A673 (cell line): ENCODE data around the gene TMED10. TPM values are rescaled to one million over a fixed set of nuclear protein-coding genes. Genes with fewer than 3 reads are reported as not detected.

Source experiments
- BruUV-seq: library from RNA; stranded (reverse); fragments of 400-500 nt; replicated peaks from 2 replicates; lab custom pipeline; 2021; lab: Mats Ljungman, UMichigan
- CTCF ChIA-PET: fragments of 300-600 bp; sonication (Branson Sonifier 250); formaldehyde crosslinking; loops from one replicate; lab custom pipeline; 2022; ENCODE audit warnings: antibody characterized with exemption; lab: Charles Lee
- POLR2A ChIA-PET: fragments of 300-600 bp; sonication (Branson Sonifier 250); formaldehyde crosslinking; loops from one replicate; lab custom pipeline; 2022; ENCODE audit warnings: antibody characterized with exemption; ENCODE audit not compliant: low non-redundant PET; lab: Charles Lee
- DNase-seq: peaks from one replicate; pipeline ENCODE4 v3.0.0-alpha.2; 2015; ENCODE audit warnings: low spot score
- H3K27ac ChIP-seq: fragments of 200-600 bp; sonication (generic); 2 replicates; pipeline ENCODE4 v1.5.1; 2016; ENCODE audit warnings: mixed run types, low read depth, mild to moderate bottlenecking, mixed read lengths, antibody characterized with exemption, low read length; ENCODE audit not compliant: poor library complexity, severe bottlenecking
- H3K27me3 ChIP-seq: fragments of 200-600 bp; sonication (generic); replicated peaks from 2 replicates; pipeline ENCODE4 v1.6.1; 2017; ENCODE audit warnings: mixed run types, low read depth, mild to moderate bottlenecking, mixed read lengths, antibody characterized with exemption, low read length; ENCODE audit not compliant: insufficient read depth, poor library complexity
- H3K36me3 ChIP-seq: fragments of 200-600 bp; sonication (generic); 2 replicates; pipeline ENCODE4 v1.6.1; 2016; ENCODE audit warnings: mixed run types, mild to moderate bottlenecking, mixed read lengths, antibody characterized with exemption, low read length; ENCODE audit not compliant: insufficient read depth, poor library complexity, severe bottlenecking
- H3K4me1 ChIP-seq: fragments of 200-600 bp; sonication (generic); 2 replicates; pipeline ENCODE4 v1.6.1; 2017; ENCODE audit warnings: mixed run types, mild to moderate bottlenecking, mixed read lengths, antibody characterized with exemption, low read length; ENCODE audit not compliant: insufficient read depth, poor library complexity, severe bottlenecking
- H3K4me3 ChIP-seq: fragments of 200-600 bp; sonication (generic); 2 replicates; pipeline ENCODE4 v1.5.1; 2016; ENCODE audit warnings: low read depth, mixed run types, mild to moderate bottlenecking, mixed read lengths, low read length; ENCODE audit not compliant: poor library complexity, severe bottlenecking
- H3K9me3 ChIP-seq: fragments of 200-600 bp; sonication (generic); 2 replicates; pipeline ENCODE4 v1.6.1; 2016; ENCODE audit warnings: mixed run types, low read depth, mild to moderate bottlenecking, mixed read lengths, antibody characterized with exemption, low read length; ENCODE audit not compliant: poor library complexity, severe bottlenecking
- EZH2 ChIP-seq: fragments of 200-600 bp; sonication (generic); IDR thresholded peaks from 2 replicates; pipeline ENCODE4 v1.6.1; 2017; ENCODE audit warnings: borderline replicate concordance, low read depth, mild to moderate bottlenecking, mixed read lengths, antibody characterized with exemption, low read length; ENCODE audit not compliant: poor library complexity, severe bottlenecking
- intact Hi-C: fragments of 100-400 bp; cut with micrococcal nuclease; formaldehyde crosslinking; loops from one replicate; pipeline ENCODE4 v1.10.0; 2022; ENCODE audit not compliant: unreplicated experiment
- total RNA-seq: library from RNA; stranded (reverse); gene quantifications from 2 replicates; pipeline ENCODE4 v1.2.3, GENCODE V29; 2021
- TF ChIP-seq, protein P1 (sequence below): fragments of 300-800, 200-600 bp; sonication (generic); conservative IDR thresholded peaks from 2 replicates; pipeline ENCODE4 v1.5.1; 2017; ENCODE audit warnings: low read depth, mild to moderate bottlenecking, antibody characterized with exemption, low read length, moderate library complexity, mixed read lengths

TMED10 gene
- total RNA-seq, 1 experiment from 2014 or later: 275 TPM

DNA sequence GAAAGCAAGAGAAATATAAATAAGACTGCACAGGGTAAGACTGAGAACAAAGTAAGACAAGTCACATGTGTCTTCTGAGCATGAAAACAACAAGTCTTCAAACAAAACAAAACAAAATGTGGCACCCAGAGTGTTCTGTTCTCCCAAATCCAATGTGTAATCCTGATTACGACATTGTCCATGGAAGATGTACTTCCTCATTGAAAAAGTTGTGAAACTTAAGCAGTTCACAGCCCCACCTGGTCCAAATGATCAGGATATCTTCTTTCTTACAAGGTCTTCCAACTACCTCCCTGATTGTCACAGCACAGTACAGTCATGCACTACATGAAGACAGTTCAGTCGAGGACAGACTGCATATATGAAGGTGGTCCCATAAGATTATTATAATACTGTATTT lies 26.3 kb downstream of the TMED10 start:
- ChIA-PET CTCF (no interaction called here), POLR2A (interaction anchor here (0.6 kb wide), 1 partner anchor 1068 kb away, joined by 11 read pairs; no protein-coding TSS in a partner anchor)
- no TSS peak for BruUV-seq
- no peak for TF ChIP-seq EZH2
- TF ChIP-seq, protein P1, sequence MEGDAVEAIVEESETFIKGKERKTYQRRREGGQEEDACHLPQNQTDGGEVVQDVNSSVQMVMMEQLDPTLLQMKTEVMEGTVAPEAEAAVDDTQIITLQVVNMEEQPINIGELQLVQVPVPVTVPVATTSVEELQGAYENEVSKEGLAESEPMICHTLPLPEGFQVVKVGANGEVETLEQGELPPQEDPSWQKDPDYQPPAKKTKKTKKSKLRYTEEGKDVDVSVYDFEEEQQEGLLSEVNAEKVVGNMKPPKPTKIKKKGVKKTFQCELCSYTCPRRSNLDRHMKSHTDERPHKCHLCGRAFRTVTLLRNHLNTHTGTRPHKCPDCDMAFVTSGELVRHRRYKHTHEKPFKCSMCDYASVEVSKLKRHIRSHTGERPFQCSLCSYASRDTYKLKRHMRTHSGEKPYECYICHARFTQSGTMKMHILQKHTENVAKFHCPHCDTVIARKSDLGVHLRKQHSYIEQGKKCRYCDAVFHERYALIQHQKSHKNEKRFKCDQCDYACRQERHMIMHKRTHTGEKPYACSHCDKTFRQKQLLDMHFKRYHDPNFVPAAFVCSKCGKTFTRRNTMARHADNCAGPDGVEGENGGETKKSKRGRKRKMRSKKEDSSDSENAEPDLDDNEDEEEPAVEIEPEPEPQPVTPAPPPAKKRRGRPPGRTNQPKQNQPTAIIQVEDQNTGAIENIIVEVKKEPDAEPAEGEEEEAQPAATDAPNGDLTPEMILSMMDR: no peak
- intact Hi-C loops: no loop called here
- Histone ChIP-seq H3K4me1 (peaks cover 10% of the 10 kb centered on the region), H3K4me3 (no peak overlapping the region), H3K27me3 (no peaks in the 10 kb centered on the region), H3K36me3 (peaks cover 26% of the 10 kb centered on the region), H3K27ac (no peak overlapping the region), H3K9me3 (no peaks in the 10 kb centered on the region)
- no peak for DNase-seq

GRCh38 chr14:75147423-75148071 lies 28.9 kb downstream of the TMED10 start:
- H3K9me3 ChIP-seq: no peaks in the 10 kb centered on the region
- H3K27ac ChIP-seq: peak overlapping the region; percentile 17
- H3K27me3 ChIP-seq: no peaks in the 10 kb centered on the region
- peaks cover 13% of the 10 kb centered on the region for H3K4me1 ChIP-seq
- no peak overlapping the region for H3K4me3 ChIP-seq
- DNase-seq: no peak
- no TSS peak for BruUV-seq
- intact Hi-C loops: no loop called here
- ChIA-PET POLR2A (no interaction called here), CTCF (no interaction called here)
- H3K36me3 ChIP-seq: peaks cover 27% of the 10 kb centered on the region
- TF ChIP-seq, protein P1: 0 out of 2 replicates have a peak, but pooled peaks have one; percentile 23
- TF ChIP-seq EZH2: no peak

GRCh38 chr14:75144944-75145343 lies 31.5 kb downstream of the TMED10 start:
- BruUV-seq: no TSS peak
- ChIA-PET POLR2A (no interaction called here), CTCF (no interaction called here)
- H3K4me1 ChIP-seq: peaks cover 17% of the 10 kb centered on the region
- intact Hi-C loops: no loop called here
- H3K9me3 ChIP-seq: no peaks in the 10 kb centered on the region
- DNase-seq: no peak
- peaks cover 23% of the 10 kb centered on the region for H3K36me3 ChIP-seq
- no peak for TF ChIP-seq EZH2
- TF ChIP-seq, protein P1: no peak
- H3K27me3 ChIP-seq: no peaks in the 10 kb centered on the region
- H3K4me3 ChIP-seq: no peak overlapping the region
- no peak overlapping the region for H3K27ac ChIP-seq
